Measurements from ENCODE around the gene CRACR2A. TPM values are rescaled to one million over a fixed set of nuclear protein-coding genes. Genes with fewer than 3 reads are reported as not detected.

CRACR2A gene
- total RNA-seq, 4 donors from 2014 or later, result 0.91 to 2.3 (median 1.9) TPM

- no peaks in the 10 kb centered on the region for H3K9me3 ChIP-seq
- WGBS, 2 donors, result 79 to 81% methylated on average over 3 of the region's 3 CpGs
- H3K27me3 ChIP-seq, result no peaks in the 10 kb centered on the region
- H3K4me1 ChIP-seq, result no peaks in the 10 kb centered on the region
- TF ChIP-seq CTCF (IDR thresholded peaks at IDR 0.05), result no peak
- no peak for TF ChIP-seq POLR2A (IDR thresholded peaks at IDR 0.05)
- intact Hi-C loops (cut with DNase I), result no loop called here
- H3K27ac ChIP-seq, result no peak overlapping the region
- H3K36me3 ChIP-seq, result no peaks in the 10 kb centered on the region
- no peak overlapping the region for H3K4me3 ChIP-seq
- DNase-seq, result no peak
Measured at GRCh38 chr12:3641428-3642018, 111.4 kb downstream of the CRACR2A start.

GRCh38 chr12:3636328-3636727 lies 116.6 kb downstream of the CRACR2A start:
- Histone ChIP-seq H3K27ac (no peak overlapping the region), H3K36me3 (no peaks in the 10 kb centered on the region), H3K4me3 (no peak overlapping the region), H3K9me3 (no peaks in the 10 kb centered on the region), H3K4me1 (no peaks in the 10 kb centered on the region), H3K27me3 (no peaks in the 10 kb centered on the region)
- WGBS, 2 donors, result 92 to 94% methylated on average over 3 to 4 of the region's 5 CpGs
- TF ChIP-seq POLR2A (IDR thresholded peaks at IDR 0.05), result no peak
- no peak for TF ChIP-seq CTCF (IDR thresholded peaks at IDR 0.05)
- intact Hi-C loops (cut with DNase I), result no loop called here
- no peak for DNase-seq

GRCh38 chr12:3634348-3634747 lies 118.6 kb downstream of the CRACR2A start:
- no peak for DNase-seq
- no peaks in the 10 kb centered on the region for H3K4me1 ChIP-seq
- no peak overlapping the region for H3K27ac ChIP-seq
- no peak for TF ChIP-seq CTCF (IDR thresholded peaks at IDR 0.05)
- TF ChIP-seq POLR2A (IDR thresholded peaks at IDR 0.05), result no peak
- H3K9me3 ChIP-seq, result no peaks in the 10 kb centered on the region
- intact Hi-C loops (cut with DNase I), result no loop called here
- 78 to 90% methylated on average over 4 to 6 of the region's 6 CpGs for WGBS, 2 donors
- H3K36me3 ChIP-seq, result no peaks in the 10 kb centered on the region
- H3K27me3 ChIP-seq, result no peaks in the 10 kb centered on the region
- H3K4me3 ChIP-seq, result no peak overlapping the region

- H3K27me3 ChIP-seq, result peaks cover 0 to 4% (median 0%) of the 10 kb centered on the region in 4 donors
- no peak overlapping the region for H3K27ac ChIP-seq
- H3K4me1 ChIP-seq, result no peaks in the 10 kb centered on the region
- no peaks in the 10 kb centered on the region for H3K36me3 ChIP-seq
- TF ChIP-seq CTCF (IDR thresholded peaks at IDR 0.05), result no peak
- TF ChIP-seq POLR2A (IDR thresholded peaks at IDR 0.05), result no peak
- no peak overlapping the region for H3K4me3 ChIP-seq
- H3K9me3 ChIP-seq, result no peaks in the 10 kb centered on the region
- 76 to 94% methylated on average over 2 to 7 of the region's 9 CpGs for whole genome bisulfite sequencing, 2 donors
- intact Hi-C loops (cut with DNase I), result no loop called here
- no peak for DNase-seq
Measured at GRCh38 chr12:3633396-3633795, 119.5 kb downstream of the CRACR2A start.

- no peak for TF ChIP-seq CTCF (IDR thresholded peaks at IDR 0.05)
- no peak for TF ChIP-seq POLR2A (IDR thresholded peaks at IDR 0.05)
- 92 to 100% methylated on average over 2 of the region's 2 CpGs for WGBS, 2 donors
- peaks cover 0 to 4% (median 0%) of the 10 kb centered on the region in 4 donors for H3K27me3 ChIP-seq
- no peak overlapping the region for H3K27ac ChIP-seq
- no peak for DNase-seq
- no peaks in the 10 kb centered on the region for H3K9me3 ChIP-seq
- intact Hi-C loops (cut with DNase I), result no loop called here
- no peaks in the 10 kb centered on the region for H3K4me1 ChIP-seq
- no peaks in the 10 kb centered on the region for H3K36me3 ChIP-seq
- no peak overlapping the region for H3K4me3 ChIP-seq
Measured at GRCh38 chr12:3632754-3633153, 120.2 kb downstream of the CRACR2A start.
